GM12878 (cell line): ENCODE results near the gene PLEKHN1. TPM values are rescaled to one million over a fixed set of nuclear protein-coding genes. Genes with fewer than 3 reads are reported as not detected.
A peak's percentile ranks its signal among the peaks of the same experiment; 100 is the strongest.

ENCODE experiments used
- ATAC-seq: fragments of 200-7000 bp; cut with Tn5 transposase; 3 replicates; pipeline ENCODE4 v1.9.1; 2020; ENCODE audit warnings: mild to moderate bottlenecking, moderate library complexity
- BruUV-seq: library from RNA; stranded (reverse); fragments of 400-500 nt; replicated peaks from 2 replicates; lab custom pipeline; 2021; lab: Mats Ljungman, UMichigan
- CTCF ChIA-PET: fragments of 300-600 bp; sonication (Branson Sonifier 250); formaldehyde crosslinking; extraction: SDS; loops from one replicate; lab custom pipeline; 2021; ENCODE audit warnings: inconsistent platforms; lab: Yijun Ruan, JAX
- POLR2A ChIA-PET: fragments of 350-600 bp; formaldehyde crosslinking; extraction: SDS; loops from one replicate; lab custom pipeline; 2021; ENCODE audit warnings: inconsistent platforms; lab: Charles Lee
- RAD21 ChIA-PET: fragments of 300-600 bp; sonication (Branson Sonifier 250); formaldehyde crosslinking; loops from one replicate; lab custom pipeline; 2023; ENCODE audit warnings: antibody characterized with exemption; ENCODE audit not compliant: unreplicated experiment; lab: Charles Lee
- SMC1A ChIA-PET: fragments of 300-600 bp; sonication (Branson Sonifier 250); formaldehyde crosslinking; loops from one replicate; lab custom pipeline; 2023; ENCODE audit not compliant: unreplicated experiment, uncharacterized antibody; lab: Charles Lee
- DNase-seq: peaks from one replicate; pipeline ENCODE4 v3.0.0-alpha.2; 2011; ENCODE audit warnings: low read depth, low spot score
- FAIRE-seq: peaks from 3 replicates; lab custom pipeline; 2011; peaks lifted over from hg19 to GRCh38; lab: Jason Lieb, UNC
- H2AFZ ChIP-seq: 2 replicates; pipeline ENCODE4 v1.6.0; 2011; ENCODE audit warnings: low read depth, low read length, control low read depth; ENCODE audit not compliant: control insufficient read depth
- H3K27ac ChIP-seq: 2 replicates; pipeline ENCODE4 v1.5.1; 2011; ENCODE audit warnings: control low read depth; ENCODE audit not compliant: control insufficient read depth, insufficient read depth
- H3K27me3 ChIP-seq, 2 experiments: replicated peaks in 1 of 2; 2 replicates each; pipeline versions ENCODE4 v1.6.0 to v1.6.1; 2011; ENCODE audit warnings: low read length in 1 of 2; ENCODE audit not compliant: control insufficient read depth in 2 of 2, insufficient read depth in 2 of 2
- H3K36me3 ChIP-seq, 2 experiments: 2 replicates each; pipeline ENCODE4 v1.5.1; 2011; ENCODE audit warnings: low read length in 1 of 2; ENCODE audit not compliant: control insufficient read depth in 2 of 2, insufficient read depth in 2 of 2
- H3K4me1 ChIP-seq: 2 replicates; pipeline ENCODE4 v1.6.1; 2011; ENCODE audit warnings: mild to moderate bottlenecking, low read length, moderate library complexity, mixed read lengths; ENCODE audit not compliant: control insufficient read depth, insufficient read depth
- H3K4me2 ChIP-seq: 2 replicates; pipeline ENCODE4 v1.6.0; 2011; ENCODE audit warnings: control low read depth; ENCODE audit not compliant: control insufficient read depth, insufficient read depth
- H3K4me3 ChIP-seq: fragments of 200-600 bp; sonication (generic); 2 replicates; pipeline ENCODE4 v1.5.1; 2016
- H3K79me2 ChIP-seq: 2 replicates; pipeline ENCODE4 v1.6.0; 2011; ENCODE audit warnings: low read length; ENCODE audit not compliant: control insufficient read depth, insufficient read depth
- H3K9ac ChIP-seq: 2 replicates; pipeline ENCODE4 v1.8.0; 2011; ENCODE audit warnings: low read length, control low read depth, mixed read lengths; ENCODE audit not compliant: control insufficient read depth, insufficient read depth
- H3K9me3 ChIP-seq: replicated peaks from 3 replicates; pipeline ENCODE4 v1.5.1; 2011; ENCODE audit warnings: mild to moderate bottlenecking, low read length; ENCODE audit not compliant: control insufficient read depth, insufficient read depth
- H4K20me1 ChIP-seq: 2 replicates; pipeline ENCODE4 v1.6.0; 2011; ENCODE audit not compliant: control insufficient read depth, insufficient read depth
- BACH1 ChIP-seq: fragments of 450-650 bp; IDR thresholded peaks from 2 replicates; pipeline ENCODE4 v1.6.1; 2017; ENCODE audit warnings: mild to moderate bottlenecking, borderline replicate concordance
- BHLHE40 ChIP-seq, 2 experiments: fragments of 450-650 bp in 1 of 2; IDR thresholded peaks; 2 replicates each; pipeline ENCODE4 v1.6.1; 2011 to 2017; ENCODE audit warnings: low read depth in 2 of 2, borderline replicate concordance in 1 of 2, improper control_type of control experiment in 1 of 2, low read length in 1 of 2, mild to moderate bottlenecking in 1 of 2
- CTCF ChIP-seq, 3 experiments: IDR thresholded peaks in 2 of 3; conservative IDR thresholded peaks in 1 of 3; 2 replicates each; pipeline ENCODE4 v1.5.1; 2011; ENCODE audit warnings: low read depth in 3 of 3, low read length in 3 of 3, mild to moderate bottlenecking in 3 of 3, control low read depth in 2 of 3, moderate library complexity in 2 of 3, inconsistent platforms in 1 of 3, mixed read lengths in 1 of 3; ENCODE audit not compliant: control insufficient read depth in 2 of 3, insufficient read depth in 1 of 3; ENCODE audit errors: extremely low read depth in 1 of 3
- EZH2 ChIP-seq: IDR thresholded peaks from 2 replicates; pipeline ENCODE4 v1.6.1; 2012; ENCODE audit warnings: low read depth, mild to moderate bottlenecking, control low read depth, inconsistent platforms, low read length, borderline replicate concordance; ENCODE audit not compliant: control insufficient read depth
- FOXM1 ChIP-seq: IDR thresholded peaks from 2 replicates; pipeline ENCODE4 v1.6.1; 2012; ENCODE audit warnings: low read depth, mild to moderate bottlenecking, inconsistent platforms, low read length, moderate library complexity
- GATAD2B ChIP-seq: fragments of 450-650 bp; conservative IDR thresholded peaks from 2 replicates; pipeline ENCODE4 v1.6.1; 2017; ENCODE audit warnings: low read depth, mild to moderate bottlenecking, moderate library complexity
- IKZF2 ChIP-seq, 2 experiments: fragments of 450-650 bp; IDR thresholded peaks; 2 replicates each; pipeline ENCODE4 v1.6.1; 2017; ENCODE audit warnings: mild to moderate bottlenecking in 2 of 2, moderate library complexity in 2 of 2
- JUND ChIP-seq: IDR thresholded peaks from 2 replicates; pipeline ENCODE4 v1.6.1; 2012; ENCODE audit warnings: low read depth, mild to moderate bottlenecking, low read length, improper control_type of control experiment, moderate library complexity
- LARP7 ChIP-seq: fragments of 450-650 bp; IDR thresholded peaks from 2 replicates; pipeline ENCODE4 v1.6.1; 2017; ENCODE audit warnings: mild to moderate bottlenecking
- MTA3 ChIP-seq: IDR thresholded peaks from 2 replicates; pipeline ENCODE4 v1.6.1; 2012; ENCODE audit warnings: low read length, inconsistent platforms, borderline replicate concordance
- MXI1 ChIP-seq: fragments of 150-350 bp; IDR thresholded peaks from 2 replicates; pipeline ENCODE4 v1.6.1; 2011; ENCODE audit warnings: low read depth, mild to moderate bottlenecking, inconsistent platforms, low read length, improper control_type of control experiment
- NR2F1 ChIP-seq: fragments of 450-650 bp; conservative IDR thresholded peaks from 2 replicates; pipeline ENCODE4 v1.6.1; 2017; ENCODE audit warnings: mild to moderate bottlenecking
- RELB ChIP-seq: fragments of 450-650 bp; IDR thresholded peaks from 2 replicates; pipeline ENCODE4 v1.6.1; 2017; ENCODE audit warnings: low read depth, mild to moderate bottlenecking, moderate library complexity
- TBL1XR1 ChIP-seq: IDR thresholded peaks from 2 replicates; pipeline ENCODE4 v1.6.1; 2012; ENCODE audit warnings: low read depth, low read length, improper control_type of control experiment
- ZNF207 ChIP-seq: fragments of 450-650 bp; IDR thresholded peaks from 2 replicates; pipeline ENCODE4 v1.6.1; 2014; ENCODE audit warnings: antibody characterized with exemption, mild to moderate bottlenecking, borderline replicate concordance
- ZNF687 ChIP-seq: fragments of 450-650 bp; IDR thresholded peaks from 2 replicates; pipeline ENCODE4 v1.6.1; 2017; ENCODE audit warnings: mild to moderate bottlenecking, moderate library complexity
- WGBS: methylation state at CpG from one replicate; pipeline ENCODE4 v1.1.6; 2016; ENCODE audit warnings: low lambda C conversion rate; ENCODE audit not compliant: insufficient replicate concordance, insufficient coverage; ENCODE audit errors: missing lambda C conversion rate; 5-methylcytosine and 5-hydroxymethylcytosine counted together
- in situ Hi-C: fragments of 300-500 bp; cut with MboI; formaldehyde crosslinking; loops from 9 replicates; pipeline ENCODE4 v1.14.3; 2018; ENCODE audit warnings: mixed read lengths
- intact Hi-C: fragments of 100-400 bp; cut with micrococcal nuclease; formaldehyde crosslinking; loops from one replicate; pipeline ENCODE4 v1.14.2; 2022; ENCODE audit not compliant: unreplicated experiment
- polyA plus RNA-seq, 11 experiments: library from polyadenylated mRNA; depleted of rRNA in 4 of 11; unstranded in 6 of 11; stranded (reverse) in 5 of 11; fragments of >200 nt; fragmentation: Nextera tagmentation in 4 of 11; fragmentation: Illumina TruSeq in 1 of 11; extraction: Ambion mirVana in 4 of 11; extraction: Trizol in 1 of 11; gene quantifications; 1 replicate in 1 of 11; 2 replicates in 10 of 11; pipeline versions ENCODE4 v1.2.1 to v1.2.3, GENCODE V29; 2011 to 2016; ENCODE audit warnings: inconsistent platforms in 2 of 11, missing spikeins in 2 of 11, low read depth in 1 of 11
- total RNA-seq, 4 experiments: library from RNA; depleted of rRNA in 3 of 4; stranded (reverse); fragments of >200 nt in 3 of 4; fragmentation: Illumina TruSeq in 1 of 4; extraction: Trizol in 1 of 4; gene quantifications; 2 replicates each; pipeline versions ENCODE4 v1.2.1 to v1.2.3, GENCODE V29; 2013 to 2021

PLEKHN1 gene
- total and polyA plus RNA-seq, 10 of the 15 experiments (the other 5 are each of a cell fraction or from before 2014, with no cell fraction given): 0.04 to 0.26 (median 0.18) TPM; not detected in 6

GRCh38 chr1:1020000-1020404 is 53.7 kb downstream of the PLEKHN1 start, which contains the start of gene AGRN:
Gene AGRN, plus strand, starts transcription at chr1:1020120. Its CDS starts 53 bp downstream, at chr1:1020173.
- POLR2A ChIA-PET: interaction anchor here (2.1 kb wide), 1 partner anchor 15 kb away, joined by 6 read pairs; no protein-coding TSS in a partner anchor
- Histone ChIP-seq H2AFZ (peak within 1 kb of the TSS; percentile 17; the same call in 1 of the 2 replicates), H3K4me1 (peaks cover 12% of the 10 kb centered on the region), H4K20me1 (no peaks in the 10 kb centered on the region), H3K4me3 (peak within 1 kb of the TSS; percentile 70), H3K9me3 (no peaks in the 10 kb centered on the region), H3K9ac (peak within 1 kb of the TSS; percentile 60; the same call in 1 of the 2 replicates), H3K4me2 (peak within 1 kb of the TSS; percentile 77), H3K36me3 (no peaks in the 10 kb centered on the region), H3K79me2 (peaks cover 7% of the 10 kb centered on the region), H3K27ac (peak within 1 kb of the TSS; percentile 65), H3K27me3 (no peaks in the 10 kb centered on the region)
- CTCF ChIA-PET: interaction anchor here (1.0 to 7.4 kb wide), 4 partner anchors 13 to 352 kb away, joined by 3 to 68 read pairs (median 28); no protein-coding TSS in a partner anchor
- SMC1A ChIA-PET: interaction anchor here (0.8 kb wide), 1 partner anchor 13 kb away, joined by 4 read pairs; no protein-coding TSS in a partner anchor
- FAIRE-seq (no peak), ATAC-seq (peak; percentile 41), DNase-seq (no peak)
- BruUV-seq: no TSS peak
- intact Hi-C loops: loop anchor here (5.0 kb wide), 1 partner anchor 42 kb away; no protein-coding TSS in a partner anchor
- RAD21 ChIA-PET: interaction anchor here (0.9 to 1.6 kb wide), 7 partner anchors 12 to 53 kb away, joined by 3 to 10 read pairs (median 5); no protein-coding TSS in a partner anchor
- under 1% methylated on average over 33 of the region's 58 CpGs for WGBS
- in situ Hi-C loops: loop anchor here (5.0 kb wide), 1 partner anchor 42 kb away; no protein-coding TSS in a partner anchor
- TF ChIP-seq GATAD2B (peak; percentile 76; the same call in 1 of the 2 replicates), EZH2 (no peak), FOXM1 (no peak), NR2F1 (0 out of 2 replicates have a peak, but pooled peaks have one; percentile 24), IKZF2 (IDR thresholded peaks at IDR 0.05) (no peak), LARP7 (peak; percentile 85; the same call in 1 of the 2 replicates), MTA3 (no peak), CTCF (IDR thresholded peaks at IDR 0.05 in 2 of 3, conservative IDR thresholded peaks at IDR 0.05 in 1 of 3; ENCODE audit: control insufficient read depth in 2 of 3, extremely low read depth in 1 of 3, insufficient read depth in 1 of 3, low read depth in 3 of 3, low read length in 3 of 3) (no peak), RELB (no peak), ZNF207 (0 out of 2 replicates have a peak, but pooled peaks have one; percentile 32), ZNF687 (0 out of 2 replicates have a peak, but pooled peaks have one; percentile 36), TBL1XR1 (no peak), MXI1 (no peak), JUND (no peak), BACH1 (peak; percentile 85), BHLHE40 (IDR thresholded peaks at IDR 0.05; ENCODE audit: borderline replicate concordance in 1 of 2, low read depth in 2 of 2, low read length in 1 of 2) (no peak; a peak in 1 of 4 replicates)
